ENCODE measurements around the gene ZNF664. TPM values are rescaled to one million over a fixed set of nuclear protein-coding genes. Genes with fewer than 3 reads are reported as not detected.

Gene ZNF664
- total and polyA plus RNA-seq, 2 of the 4 experiments (the other 2 are of a cell fraction) = 29.9 to 32.6 TPM

DNA sequence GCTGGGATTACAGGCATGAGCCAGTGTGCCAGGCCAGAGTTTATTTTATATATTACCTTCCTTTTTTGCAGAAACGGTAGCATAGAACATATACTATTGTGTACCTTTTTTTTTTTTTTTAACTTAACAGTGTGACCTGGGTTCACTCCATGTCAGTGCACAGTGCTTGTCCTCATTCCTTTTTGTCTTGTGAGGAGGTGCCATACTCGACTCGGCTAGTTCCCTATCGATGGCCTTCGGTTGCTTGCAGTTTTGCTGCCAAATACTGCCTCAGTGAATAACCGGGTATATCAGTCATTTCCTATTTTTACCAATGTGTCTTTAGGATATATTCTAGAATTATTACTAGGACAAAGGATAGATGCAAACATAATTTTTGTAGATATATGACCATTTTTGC lies 36.8 kb downstream of the ZNF664 start:
- dilution Hi-C loops (cut with HindIII; ENCODE audit: low sequenced_read_pairs, unreplicated experiment) = no loop called here
- WGBS, 2 experiments (ENCODE audit: extremely low coverage in 2 of 2, insufficient read length in 1 of 2) = no CpG with 5 or more reads among the region's 6 CpGs
- CTCF ChIA-PET = no interaction called here
- Histone ChIP-seq H3K4ac (ENCODE audit: low read depth, low read length) (no peak overlapping the region), H2AK9ac (replicated peaks; ENCODE audit: low read depth, low read length, poor library complexity) (no peak overlapping the region), H2BK5ac (ENCODE audit: low read depth, low read length, poor library complexity, severe bottlenecking) (no peak overlapping the region), H4K91ac (ENCODE audit: insufficient read depth, low read depth, low read length) (no peak overlapping the region), H3K4me3 (ENCODE audit: insufficient read depth, low read depth, low read length) (no peak overlapping the region), H4K5ac (ENCODE audit: low read depth, low read length) (no peak overlapping the region), H2BK20ac (ENCODE audit: low read depth, low read length) (no peak overlapping the region), H3K4me1 (ENCODE audit: control insufficient read depth, insufficient read depth, low read length) (peaks cover 12% of the 10 kb centered on the region; the same call in 1 of the 2 replicates), H3K9ac (ENCODE audit: low read depth, low read length) (no peak overlapping the region), H4K20me1 (ENCODE audit: insufficient read depth, low read length) (0 out of 2 replicates have a peak, but pooled peaks cover 8% of the 10 kb centered on the region), H2BK120ac (ENCODE audit: low read depth, low read length) (no peak overlapping the region), H3K4me2 (ENCODE audit: low read depth, low read length) (no peak overlapping the region), H3K9me3 (ENCODE audit: control insufficient read depth, insufficient read depth, low read length) (no peaks in the 10 kb centered on the region), H3K79me1 (ENCODE audit: low read depth in 1 of 2, low read length in 2 of 2) (peaks cover 12 to 31% of the 10 kb centered on the region in 2 experiments; a peak in 3 of 4 replicates), H3K27me3 (ENCODE audit: control insufficient read depth, insufficient read depth, low read length) (no peaks in the 10 kb centered on the region), H3K23ac (ENCODE audit: low read depth, low read length) (no peak overlapping the region), H3K14ac (replicated peaks; ENCODE audit: low read depth, low read length) (no peak overlapping the region), H2BK15ac (ENCODE audit: low read depth, low read length) (no peak overlapping the region), H3K9me1 (ENCODE audit: insufficient read depth, low read length) (peaks cover 3% of the 10 kb centered on the region; the same call in 1 of the 2 replicates), H3K36me3 (ENCODE audit: control insufficient read depth, insufficient read depth, low read length) (peaks cover 16% of the 10 kb centered on the region), H4K8ac (ENCODE audit: low read depth in 2 of 2, low read length in 2 of 2) (no peak overlapping the region), H2AK5ac (ENCODE audit: low read depth, low read length) (no peak overlapping the region), H3K27ac (ENCODE audit: insufficient read depth, low read length) (no peak overlapping the region), H3K56ac (ENCODE audit: extremely low read depth, insufficient read depth, low read length) (no peak overlapping the region), H3K18ac (ENCODE audit: low read depth, low read length) (no peak overlapping the region), H2AFZ (replicated peaks; ENCODE audit: low read length, poor library complexity) (no peak overlapping the region)
- ATAC-seq (ENCODE audit: low read depth) = no peak
- in situ Hi-C loops (cut with MboI; ENCODE audit: low sequenced_read_pairs) = no loop called here
- POLR2A ChIA-PET (ENCODE audit: unreplicated experiment) = no interaction called here
- intact Hi-C loops (cut with micrococcal nuclease) = no loop called here
- no peak for DNase-seq
- no peak for TF ChIP-seq SMC3 (IDR thresholded peaks at IDR 0.05; ENCODE audit: low read depth, low read length)
- TF ChIP-seq MXI1 (IDR thresholded peaks at IDR 0.05; ENCODE audit: borderline replicate concordance, low read depth, low read length) = no peak
- no peak for TF ChIP-seq RAD21 (IDR thresholded peaks at IDR 0.05; ENCODE audit: low read length)
- no peak for TF ChIP-seq CHD1 (IDR thresholded peaks at IDR 0.05; ENCODE audit: low read depth, low read length)
- TF ChIP-seq MAFK (IDR thresholded peaks at IDR 0.05; ENCODE audit: low read depth, low read length) = no peak
- no peak for TF ChIP-seq ELK1 (IDR thresholded peaks at IDR 0.05; ENCODE audit: borderline replicate concordance, low read depth, low read length)
- TF ChIP-seq FOS (IDR thresholded peaks at IDR 0.05; ENCODE audit: low read depth, low read length) = no peak
- no peak for TF ChIP-seq CEBPB (IDR thresholded peaks at IDR 0.05; ENCODE audit: low read depth, low read length)
- TF ChIP-seq CTCF (conservative IDR thresholded peaks at IDR 0.05; ENCODE audit: low read depth, low read length) = no peak
- TF ChIP-seq RCOR1 (IDR thresholded peaks at IDR 0.05; ENCODE audit: insufficient replicate concordance, low read length) = no peak
- no peak for TF ChIP-seq BHLHE40 (IDR thresholded peaks at IDR 0.05; ENCODE audit: low read depth, low read length)
- TF ChIP-seq MAZ (IDR thresholded peaks at IDR 0.05; ENCODE audit: borderline replicate concordance, low read depth, low read length) = no peak
- TF ChIP-seq POLR2A (IDR thresholded peaks at IDR 0.05; ENCODE audit: low read depth, low read length) = no peak
- TF ChIP-seq NFE2L2 (IDR thresholded peaks at IDR 0.05; ENCODE audit: low read depth, low read length) = no peak
- TF ChIP-seq RFX5 (IDR thresholded peaks at IDR 0.05; ENCODE audit: low read depth, low read length) = no peak
- TF ChIP-seq USF2 (IDR thresholded peaks at IDR 0.05; ENCODE audit: low read depth, low read length) = no peak
- no TSS peak for BruUV-seq (replicated peaks)

Data from IMR-90 (cell line).